K562 (cell line): ENCODE results near the gene STRIP1. TPM values are rescaled to one million over a fixed set of nuclear protein-coding genes. Genes with fewer than 3 reads are reported as not detected.

Experiments used
- BRCA1 ChIP-seq, 2 experiments: fragments of 450-650 bp in 1 of 2; sonication (generic) in 1 of 2; formaldehyde crosslinking in 1 of 2; IDR thresholded peaks; 2 replicates each; pipeline versions ENCODE4 v1.5.0 to v1.6.1; 2017 to 2020; ENCODE audit warnings: mild to moderate bottlenecking in 1 of 2, missing genetic modification reagents in 1 of 2
- HLTF ChIP-seq: fragments of 450-650 bp; IDR thresholded peaks from 2 replicates; pipeline ENCODE4 v1.6.1; 2016
- HMG20A ChIP-seq: fragments of 450-650 bp; formaldehyde crosslinking; conservative IDR thresholded peaks from 2 replicates; pipeline ENCODE4 v1.4.0; 2020; ENCODE audit warnings: mild to moderate bottlenecking, mixed read lengths
- HNRNPL ChIP-seq: fragments of 200-400 bp; formaldehyde crosslinking; IDR thresholded peaks from 2 replicates; pipeline ENCODE4 v1.6.1; 2017; ENCODE audit warnings: low read depth, mild to moderate bottlenecking, low read length
- MTA1 ChIP-seq: fragments of 450-650 bp; IDR thresholded peaks from 2 replicates; pipeline ENCODE4 v1.6.1; 2017; ENCODE audit warnings: borderline replicate concordance
- MTF1 ChIP-seq: fragments of 250-450 bp; sonication (Bioruptor Pico); IDR thresholded peaks from 2 replicates; pipeline ENCODE4 v1.9.0; 2021; ENCODE audit warnings: moderate library complexity, mild to moderate bottlenecking, inconsistent platforms, borderline replicate concordance
- NFE2 ChIP-seq: IDR thresholded peaks from 2 replicates; pipeline ENCODE4 v1.6.1; 2014; ENCODE audit warnings: antibody characterized with exemption, low read depth
- PCBP1 ChIP-seq: fragments of 200-400 bp; formaldehyde crosslinking; IDR thresholded peaks from 2 replicates; pipeline ENCODE4 v1.6.1; 2018; ENCODE audit warnings: mild to moderate bottlenecking, low read depth, low read length; ENCODE audit not compliant: poor library complexity, severe bottlenecking
- PCBP2 ChIP-seq: fragments of 200-400 bp; formaldehyde crosslinking; IDR thresholded peaks from 2 replicates; pipeline ENCODE4 v1.6.1; 2018; ENCODE audit warnings: low read length, low read depth, mild to moderate bottlenecking, moderate library complexity; ENCODE audit not compliant: poor library complexity, severe bottlenecking
- TGIF2 ChIP-seq: sonication (generic); formaldehyde crosslinking; IDR thresholded peaks from 2 replicates; pipeline ENCODE4 v1.8.1; 2022; ENCODE audit warnings: mild to moderate bottlenecking, missing genetic modification reagents, moderate library complexity
- ZBTB8A ChIP-seq: fragments of 450-650 bp; IDR thresholded peaks from 2 replicates; pipeline ENCODE4 v1.6.1; 2018; ENCODE audit warnings: mild to moderate bottlenecking, moderate library complexity; ENCODE audit not compliant: partially characterized antibody
- ZNF444 ChIP-seq: fragments of 250-450 bp; sonication (Bioruptor Pico); IDR thresholded peaks from 2 replicates; pipeline ENCODE4 v1.4.0; 2020; ENCODE audit warnings: mild to moderate bottlenecking, moderate library complexity
- polyA plus RNA-seq, 8 experiments: library from polyadenylated mRNA; depleted of rRNA in 4 of 8; stranded (reverse) in 5 of 8; unstranded in 3 of 8; fragments of >200 nt; fragmentation: Nextera tagmentation in 2 of 8; fragmentation: Illumina TruSeq in 1 of 8; extraction: Ambion mirVana in 2 of 8; extraction: Trizol in 1 of 8; gene quantifications; 2 replicates each; pipeline versions ENCODE4 v1.2.1 to v1.2.3, GENCODE V29; 2011 to 2014; ENCODE audit warnings: inconsistent platforms in 1 of 8, missing spikeins in 1 of 8
- total RNA-seq, 7 experiments: library from RNA; depleted of rRNA in 6 of 7; stranded (reverse); fragments of >200 nt in 6 of 7; fragmentation: Illumina TruSeq in 2 of 7; extraction: Trizol in 2 of 7; gene quantifications; 2 replicates each; pipeline versions ENCODE4 v1.2.1 to v1.2.3, GENCODE V29; 2011 to 2021; ENCODE audit warnings: low replicate concordance in 1 of 7
- TF ChIP-seq, protein P1 (sequence below): fragments of 200-800 bp; sonication (Bioruptor generic); IDR thresholded peaks from 2 replicates; pipeline ENCODE4 v1.6.1; 2017; ENCODE audit warnings: missing genetic modification characterization, missing compliant biosample characterization
- TF ChIP-seq, protein P2 (sequence below): fragments of 250-450 bp; sonication (Bioruptor Pico); IDR thresholded peaks from 2 replicates; pipeline ENCODE4 v1.8.0; 2022; ENCODE audit warnings: inconsistent platforms, mild to moderate bottlenecking, moderate library complexity, borderline replicate concordance
- TF ChIP-seq, protein P3 (sequence below): IDR thresholded peaks from 3 replicates; pipeline ENCODE4 v1.6.1; 2011; ENCODE audit warnings: borderline replicate concordance, mild to moderate bottlenecking, moderate library complexity; ENCODE audit not compliant: insufficient read length; ENCODE audit errors: extremely low read depth

The STRIP1 gene
- total and polyA plus RNA-seq, 9 of the 15 experiments (the other 6 are each of a cell fraction or from before 2014, with no cell fraction given) = 9.9 to 42.3 (median 32.0) TPM

DNA sequence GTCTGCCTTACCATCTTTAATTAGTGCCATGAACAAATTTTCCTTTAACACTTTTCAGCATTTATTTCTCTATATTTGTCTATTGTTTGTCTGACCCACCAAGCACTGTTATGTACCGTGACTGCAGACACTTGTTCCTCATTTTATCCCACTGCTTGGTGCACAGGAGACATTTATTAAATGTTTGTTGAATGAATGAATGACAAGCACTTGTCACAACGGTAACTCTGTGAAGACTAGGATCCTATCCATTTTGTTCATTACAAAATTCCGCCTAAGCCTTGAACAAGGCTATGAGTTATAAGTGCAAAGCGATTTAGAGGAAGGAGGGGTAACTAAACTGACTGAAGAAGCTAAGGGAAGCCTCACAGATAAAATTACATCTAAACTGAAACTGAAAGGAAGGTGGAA is 379 bp upstream of the STRIP1 start (continued):
- no peak for TF ChIP-seq BRCA1 (IDR thresholded peaks at IDR 0.05)
- no peak for TF ChIP-seq BRCA1 (CRISPR knock-in tag; IDR thresholded peaks at IDR 0.05)
- TF ChIP-seq, protein P1, sequence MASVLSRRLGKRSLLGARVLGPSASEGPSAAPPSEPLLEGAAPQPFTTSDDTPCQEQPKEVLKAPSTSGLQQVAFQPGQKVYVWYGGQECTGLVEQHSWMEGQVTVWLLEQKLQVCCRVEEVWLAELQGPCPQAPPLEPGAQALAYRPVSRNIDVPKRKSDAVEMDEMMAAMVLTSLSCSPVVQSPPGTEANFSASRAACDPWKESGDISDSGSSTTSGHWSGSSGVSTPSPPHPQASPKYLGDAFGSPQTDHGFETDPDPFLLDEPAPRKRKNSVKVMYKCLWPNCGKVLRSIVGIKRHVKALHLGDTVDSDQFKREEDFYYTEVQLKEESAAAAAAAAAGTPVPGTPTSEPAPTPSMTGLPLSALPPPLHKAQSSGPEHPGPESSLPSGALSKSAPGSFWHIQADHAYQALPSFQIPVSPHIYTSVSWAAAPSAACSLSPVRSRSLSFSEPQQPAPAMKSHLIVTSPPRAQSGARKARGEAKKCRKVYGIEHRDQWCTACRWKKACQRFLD (CRISPR knock-in tag) = no peak
- no peak for TF ChIP-seq HMG20A (CRISPR knock-in tag)
- TF ChIP-seq, protein P2, sequence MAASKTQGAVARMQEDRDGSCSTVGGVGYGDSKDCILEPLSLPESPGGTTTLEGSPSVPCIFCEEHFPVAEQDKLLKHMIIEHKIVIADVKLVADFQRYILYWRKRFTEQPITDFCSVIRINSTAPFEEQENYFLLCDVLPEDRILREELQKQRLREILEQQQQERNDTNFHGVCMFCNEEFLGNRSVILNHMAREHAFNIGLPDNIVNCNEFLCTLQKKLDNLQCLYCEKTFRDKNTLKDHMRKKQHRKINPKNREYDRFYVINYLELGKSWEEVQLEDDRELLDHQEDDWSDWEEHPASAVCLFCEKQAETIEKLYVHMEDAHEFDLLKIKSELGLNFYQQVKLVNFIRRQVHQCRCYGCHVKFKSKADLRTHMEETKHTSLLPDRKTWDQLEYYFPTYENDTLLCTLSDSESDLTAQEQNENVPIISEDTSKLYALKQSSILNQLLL (CRISPR knock-in tag) = no peak
- no peak for TF ChIP-seq PCBP2
- TF ChIP-seq ZNF444 (CRISPR knock-in tag) = no peak
- TF ChIP-seq HNRNPL = no peak
- TF ChIP-seq MTF1 = no peak
- TF ChIP-seq PCBP1 = no peak
- TF ChIP-seq ZBTB8A = no peak
- TF ChIP-seq HLTF = no peak
- TF ChIP-seq MTA1 = no peak
- TF ChIP-seq, protein P3, sequence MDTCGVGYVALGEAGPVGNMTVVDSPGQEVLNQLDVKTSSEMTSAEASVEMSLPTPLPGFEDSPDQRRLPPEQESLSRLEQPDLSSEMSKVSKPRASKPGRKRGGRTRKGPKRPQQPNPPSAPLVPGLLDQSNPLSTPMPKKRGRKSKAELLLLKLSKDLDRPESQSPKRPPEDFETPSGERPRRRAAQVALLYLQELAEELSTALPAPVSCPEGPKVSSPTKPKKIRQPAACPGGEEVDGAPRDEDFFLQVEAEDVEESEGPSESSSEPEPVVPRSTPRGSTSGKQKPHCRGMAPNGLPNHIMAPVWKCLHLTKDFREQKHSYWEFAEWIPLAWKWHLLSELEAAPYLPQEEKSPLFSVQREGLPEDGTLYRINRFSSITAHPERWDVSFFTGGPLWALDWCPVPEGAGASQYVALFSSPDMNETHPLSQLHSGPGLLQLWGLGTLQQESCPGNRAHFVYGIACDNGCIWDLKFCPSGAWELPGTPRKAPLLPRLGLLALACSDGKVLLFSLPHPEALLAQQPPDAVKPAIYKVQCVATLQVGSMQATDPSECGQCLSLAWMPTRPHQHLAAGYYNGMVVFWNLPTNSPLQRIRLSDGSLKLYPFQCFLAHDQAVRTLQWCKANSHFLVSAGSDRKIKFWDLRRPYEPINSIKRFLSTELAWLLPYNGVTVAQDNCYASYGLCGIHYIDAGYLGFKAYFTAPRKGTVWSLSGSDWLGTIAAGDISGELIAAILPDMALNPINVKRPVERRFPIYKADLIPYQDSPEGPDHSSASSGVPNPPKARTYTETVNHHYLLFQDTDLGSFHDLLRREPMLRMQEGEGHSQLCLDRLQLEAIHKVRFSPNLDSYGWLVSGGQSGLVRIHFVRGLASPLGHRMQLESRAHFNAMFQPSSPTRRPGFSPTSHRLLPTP = no peak
- no peak for TF ChIP-seq TGIF2 (CRISPR knock-in tag)
- no peak for TF ChIP-seq NFE2
